Liver (tissue), 3 donors: ENCODE measurements around the gene ACSM2B.
"Not testable (repeated sequence)": the region's sequence is repeated elsewhere in the genome, so short reads cannot be mapped to it uniquely, and the experiment has no call there.

Experiments used
- ATF3 ChIP-seq: IDR thresholded peaks from 2 replicates; pipeline ENCODE4 v1.6.1; 2016; ENCODE audit warnings: antibody characterized with exemption
- CTCF ChIP-seq: fragments of 150-350 bp; IDR thresholded peaks from 2 replicates; pipeline ENCODE4 v1.5.1; 2017; ENCODE audit warnings: improper control_type of control experiment, low read depth, low read length; ENCODE audit not compliant: missing input control
- FOXA2 ChIP-seq: IDR thresholded peaks from 2 replicates; pipeline ENCODE4 v1.6.1; 2016; ENCODE audit warnings: antibody characterized with exemption
- GABPA ChIP-seq, 2 donors: IDR thresholded peaks in 1 of 2; conservative IDR thresholded peaks in 1 of 2; 2 replicates each; pipeline ENCODE4 v1.6.1; 2016; ENCODE audit warnings: antibody characterized with exemption in 2 of 2, mild to moderate bottlenecking in 1 of 2, moderate library complexity in 1 of 2
- JUND ChIP-seq, 2 donors: IDR thresholded peaks; 2 replicates each; pipeline ENCODE4 v1.6.1; 2016; ENCODE audit warnings: antibody characterized with exemption in 2 of 2
- REST ChIP-seq: IDR thresholded peaks from 2 replicates; pipeline ENCODE4 v1.6.1; 2016; ENCODE audit warnings: antibody characterized with exemption, mild to moderate bottlenecking
- RXRA ChIP-seq, 2 donors: IDR thresholded peaks; 2 replicates each; pipeline ENCODE4 v1.6.1; 2017 to 2018; ENCODE audit warnings: antibody characterized with exemption in 2 of 2, mild to moderate bottlenecking in 1 of 2
- SP1 ChIP-seq: IDR thresholded peaks from 2 replicates; pipeline ENCODE4 v1.6.1; 2018; ENCODE audit warnings: antibody characterized with exemption, mild to moderate bottlenecking
- TAF1 ChIP-seq: conservative IDR thresholded peaks from 2 replicates; pipeline ENCODE4 v1.6.1; 2016; ENCODE audit warnings: antibody characterized with exemption, mild to moderate bottlenecking
- YY1 ChIP-seq: IDR thresholded peaks from 2 replicates; pipeline ENCODE4 v1.6.1; 2016; ENCODE audit warnings: antibody characterized with exemption, mild to moderate bottlenecking
- ZBTB33 ChIP-seq: IDR thresholded peaks from 2 replicates; pipeline ENCODE4 v1.6.1; 2016; ENCODE audit warnings: antibody characterized with exemption
- donor health status: healthy.
- donor health status: healthy.

- not testable (repeated sequence) for TF ChIP-seq CTCF; SP1; JUND (IDR thresholded peaks at IDR 0.05); RXRA (IDR thresholded peaks at IDR 0.05); ZBTB33; ATF3; GABPA (IDR thresholded peaks at IDR 0.05 in 1 of 2, conservative IDR thresholded peaks at IDR 0.05 in 1 of 2); FOXA2; YY1; REST; TAF1
These were observed 13.3 kb upstream of the ACSM2B start for GRCh38 chr16:20589486-20589885.
